SU-DHL-6 (cell line): ENCODE results near the gene CARD11.

Experiments
- H2AFZ ChIP-seq: fragments of 200-600 bp; sonication (generic); 2 replicates; pipeline ENCODE4 v1.6.1; 2014; ENCODE audit warnings: low read depth, mild to moderate bottlenecking, moderate library complexity, mixed read lengths, antibody characterized with exemption, low read length; ENCODE audit not compliant: severe bottlenecking
- H3F3A ChIP-seq: fragments of 200-600 bp; shearing (Covaris generic); 2 replicates; pipeline ENCODE4 v1.6.0; 2016; ENCODE audit warnings: antibody characterized with exemption, mild to moderate bottlenecking; ENCODE audit not compliant: insufficient read depth
- H3K27ac ChIP-seq: fragments of 200-600 bp; sonication (generic); 2 replicates; pipeline ENCODE4 v1.5.1; 2016; ENCODE audit warnings: low read depth, mild to moderate bottlenecking, low read length, moderate library complexity, mixed read lengths
- H3K27me3 ChIP-seq: fragments of 200-600 bp; sonication (generic), shearing (Covaris generic); 2 replicates; pipeline ENCODE4 v1.6.0; 2014; ENCODE audit warnings: mild to moderate bottlenecking, low read length
- H3K36me3 ChIP-seq: fragments of 200-600 bp; sonication (generic); 2 replicates; pipeline ENCODE4 v1.6.1; 2014; ENCODE audit warnings: mild to moderate bottlenecking, low read length, mixed read lengths
- H3K4me2 ChIP-seq: fragments of 300-600, 200-600 bp; shearing (Covaris generic), sonication (generic); 2 replicates; pipeline ENCODE4 v1.6.0; 2014; ENCODE audit warnings: low read length, low read depth, mild to moderate bottlenecking; ENCODE audit not compliant: poor library complexity, severe bottlenecking
- H3K4me3 ChIP-seq: fragments of 200-600 bp; sonication (generic); 2 replicates; pipeline ENCODE4 v1.5.1; 2014; ENCODE audit warnings: antibody characterized with exemption, low read length, mild to moderate bottlenecking, mixed read lengths; ENCODE audit not compliant: insufficient read depth, poor library complexity, severe bottlenecking
- H3K79me2 ChIP-seq: fragments of 200-600 bp; sonication (generic); 2 replicates; pipeline ENCODE4 v1.6.1; 2014; ENCODE audit warnings: mild to moderate bottlenecking, low read length, moderate library complexity; ENCODE audit not compliant: insufficient read depth
- H3K9ac ChIP-seq: fragments of 200-600 bp; sonication (generic); 2 replicates; pipeline ENCODE4 v1.7.0; 2014; ENCODE audit warnings: mild to moderate bottlenecking, low read length
- H3K9me2 ChIP-seq: fragments of 200-600 bp; sonication (generic); replicated peaks from 2 replicates; pipeline ENCODE4 v1.6.1; 2014; ENCODE audit warnings: low read length; ENCODE audit not compliant: insufficient read depth
- H3K9me3 ChIP-seq: fragments of 200-600 bp; sonication (generic); 2 replicates; pipeline ENCODE4 v1.6.1; 2014; ENCODE audit warnings: low read length, mixed read lengths; ENCODE audit not compliant: insufficient read depth
- H4K20me1 ChIP-seq: fragments of 200-600 bp; sonication (generic); 2 replicates; pipeline ENCODE4 v1.6.1; 2014; ENCODE audit warnings: low read depth, mild to moderate bottlenecking, antibody characterized with exemption, low read length, moderate library complexity, mixed read lengths
- CTCF ChIP-seq: fragments of 200-600 bp; sonication (generic); IDR thresholded peaks from one replicate; pipeline ENCODE4 v1.5.1; 2017; ENCODE audit warnings: antibody characterized with exemption, mild to moderate bottlenecking, low read length, moderate library complexity; ENCODE audit not compliant: insufficient read depth, poor library complexity, severe bottlenecking
- EZH2phosphoT487 ChIP-seq: fragments of 200-600 bp; sonication (generic), shearing (Covaris generic); conservative IDR thresholded peaks from 2 replicates; pipeline ENCODE4 v1.6.1; 2018; ENCODE audit warnings: mild to moderate bottlenecking, antibody characterized with exemption, low read length, moderate library complexity, mixed read lengths

CARD11 gene

GRCh38 chr7:2905500-2905899 lies 138.2 kb downstream of the CARD11 start:
- H3K4me2 ChIP-seq = no peak overlapping the region
- H3K9me3 ChIP-seq = no peaks in the 10 kb centered on the region
- no peaks in the 10 kb centered on the region for H3K36me3 ChIP-seq
- no peaks in the 10 kb centered on the region for H3K9me2 ChIP-seq
- H3F3A ChIP-seq = no peaks in the 10 kb centered on the region
- H3K79me2 ChIP-seq = no peaks in the 10 kb centered on the region
- no peak for TF ChIP-seq EZH2phosphoT487
- no peak for TF ChIP-seq CTCF
- no peak overlapping the region for H3K9ac ChIP-seq
- no peaks in the 10 kb centered on the region for H3K27me3 ChIP-seq
- H2AFZ ChIP-seq = no peak overlapping the region
- H4K20me1 ChIP-seq = no peaks in the 10 kb centered on the region
- H3K27ac ChIP-seq = no peak overlapping the region
- H3K4me3 ChIP-seq = no peak overlapping the region

GRCh38 chr7:2905027-2905426 lies 138.6 kb downstream of the CARD11 start:
- Histone ChIP-seq H3K9ac (no peak overlapping the region), H3K27me3 (no peaks in the 10 kb centered on the region), H3K36me3 (no peaks in the 10 kb centered on the region), H4K20me1 (no peaks in the 10 kb centered on the region), H2AFZ (no peak overlapping the region), H3K9me3 (no peaks in the 10 kb centered on the region), H3F3A (no peaks in the 10 kb centered on the region), H3K79me2 (no peaks in the 10 kb centered on the region), H3K4me3 (no peak overlapping the region), H3K4me2 (no peak overlapping the region), H3K9me2 (no peaks in the 10 kb centered on the region), H3K27ac (no peak overlapping the region)
- TF ChIP-seq CTCF (no peak), EZH2phosphoT487 (no peak)

- no peaks in the 10 kb centered on the region for H3K36me3 ChIP-seq
- no peaks in the 10 kb centered on the region for H3F3A ChIP-seq
- no peak overlapping the region for H2AFZ ChIP-seq
- H3K27ac ChIP-seq = no peak overlapping the region
- no peak overlapping the region for H3K4me2 ChIP-seq
- TF ChIP-seq EZH2phosphoT487 (no peak), CTCF (no peak)
- no peaks in the 10 kb centered on the region for H3K9me3 ChIP-seq
- no peak overlapping the region for H3K9ac ChIP-seq
- no peaks in the 10 kb centered on the region for H3K9me2 ChIP-seq
- H3K27me3 ChIP-seq = no peaks in the 10 kb centered on the region
- no peaks in the 10 kb centered on the region for H3K79me2 ChIP-seq
- no peak overlapping the region for H3K4me3 ChIP-seq
- H4K20me1 ChIP-seq = no peaks in the 10 kb centered on the region
Measured at GRCh38 chr7:2904202-2904601, 139.5 kb downstream of the CARD11 start.
